ENCODE measurements around the gene TRIM7. TPM values are rescaled to one million over a fixed set of nuclear protein-coding genes. Genes with fewer than 3 reads are reported as not detected.
"Not testable (repeated sequence)": the region's sequence is repeated elsewhere in the genome, so short reads cannot be mapped to it uniquely, and the experiment has no call there.

TRIM7 gene
- polyA plus RNA-seq, 10 donors = 5.8 to 21.7 (median 12.3) TPM

DNA sequence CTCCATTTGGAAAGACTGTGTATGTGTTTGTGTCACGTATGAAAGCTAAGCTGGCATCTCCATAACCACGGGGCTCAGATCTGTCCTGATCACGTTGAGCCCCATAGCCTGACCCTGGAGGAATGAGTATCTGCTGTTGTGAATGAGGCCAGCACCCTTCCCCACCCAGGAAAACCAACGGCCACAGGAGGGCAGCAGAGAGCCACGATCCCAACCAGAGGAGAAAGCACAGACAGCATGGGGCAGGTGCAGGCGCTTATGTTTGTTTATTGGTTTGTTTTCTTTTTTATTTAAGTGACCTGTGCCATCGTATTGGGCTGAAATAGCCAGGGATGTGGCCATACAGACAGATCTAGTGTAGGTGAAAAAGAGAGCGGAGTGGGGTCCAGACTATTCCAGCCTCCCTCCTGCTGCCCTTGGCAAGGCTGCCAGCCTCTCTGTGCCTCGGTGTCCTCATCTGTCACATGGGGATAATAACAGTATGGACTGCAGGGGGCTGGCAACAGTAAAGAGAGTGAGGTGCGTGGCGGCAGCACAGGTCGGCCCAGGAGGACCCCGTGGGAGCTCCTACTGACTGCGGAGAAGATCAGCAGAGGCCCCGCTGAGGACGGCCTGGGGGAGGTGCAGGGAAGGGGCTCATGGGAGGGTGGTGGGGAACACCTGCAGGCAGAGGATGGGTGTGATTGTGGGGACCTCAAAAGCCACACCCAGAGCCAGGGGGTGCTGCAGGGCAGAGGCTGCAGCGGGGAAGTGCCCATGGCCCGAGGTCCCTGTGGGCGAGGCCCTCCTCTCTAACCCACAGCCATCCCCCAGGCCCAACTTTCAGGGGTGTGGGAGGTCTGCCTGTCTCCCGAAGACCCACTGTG is 45.5 kb downstream of the TRIM7 start:
- peak; percentile 72 to 87 (median 85) for DNase-seq

DNA sequence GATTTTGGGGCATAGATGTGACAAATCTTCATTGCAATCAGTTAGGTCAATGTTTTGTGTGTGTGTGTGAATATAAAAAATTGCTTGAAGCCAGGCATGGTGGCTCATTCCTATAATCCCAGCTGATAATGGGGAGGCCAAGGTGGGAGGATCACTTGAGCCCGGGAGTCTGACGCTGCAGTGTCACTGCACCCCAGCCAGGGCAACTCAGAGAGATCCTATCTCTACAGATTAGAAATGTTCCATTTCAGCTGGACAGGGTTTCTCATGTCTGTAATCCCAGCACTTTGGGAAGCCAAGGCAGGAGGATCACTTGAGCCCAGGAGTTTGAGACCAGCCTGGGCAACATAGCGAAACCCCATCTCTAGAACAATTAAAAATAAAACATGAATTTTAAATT is 46.1 kb downstream of the TRIM7 start:
- DNase-seq = no peak

DNA sequence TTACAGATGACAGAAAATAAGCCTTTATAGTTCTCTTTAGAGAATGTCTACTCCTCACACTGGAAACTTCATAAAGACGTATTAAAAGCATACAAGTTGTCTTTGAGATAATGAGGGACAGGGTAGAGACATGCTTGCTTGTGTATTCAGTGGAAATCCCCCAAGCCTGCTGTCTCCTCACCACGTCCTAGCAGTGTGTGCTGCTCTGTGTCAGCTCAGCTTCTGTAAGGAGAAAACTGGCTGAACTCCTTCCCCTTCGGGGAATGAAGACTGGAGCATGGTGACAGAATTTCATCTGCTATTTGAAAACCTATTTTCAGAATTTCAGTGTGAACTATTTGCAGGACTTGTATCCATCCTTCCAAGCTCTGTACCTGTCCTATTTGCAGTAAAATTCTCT is 48.2 kb downstream of the TRIM7 start:
- no peak for DNase-seq

DNA sequence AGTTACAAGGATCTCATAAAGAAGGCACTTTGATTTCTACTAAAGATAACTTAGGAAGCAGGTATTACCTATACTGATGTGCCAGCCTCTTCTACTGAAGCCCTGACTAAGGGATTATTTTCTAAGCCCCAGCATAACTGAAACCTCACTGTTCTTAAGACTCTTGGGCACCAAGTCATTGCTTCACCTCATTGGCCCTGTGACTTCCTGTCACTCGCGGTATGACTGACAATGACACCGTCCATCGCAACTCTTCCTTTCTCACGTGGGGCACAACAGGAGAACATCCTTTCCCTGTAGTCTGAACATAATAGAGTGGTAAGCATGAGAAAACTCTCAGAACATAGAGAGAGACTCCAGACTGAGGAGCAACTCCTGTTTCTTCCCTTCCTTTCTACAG is 51.2 kb downstream of the TRIM7 start:
- DNase-seq = no peak

DNA sequence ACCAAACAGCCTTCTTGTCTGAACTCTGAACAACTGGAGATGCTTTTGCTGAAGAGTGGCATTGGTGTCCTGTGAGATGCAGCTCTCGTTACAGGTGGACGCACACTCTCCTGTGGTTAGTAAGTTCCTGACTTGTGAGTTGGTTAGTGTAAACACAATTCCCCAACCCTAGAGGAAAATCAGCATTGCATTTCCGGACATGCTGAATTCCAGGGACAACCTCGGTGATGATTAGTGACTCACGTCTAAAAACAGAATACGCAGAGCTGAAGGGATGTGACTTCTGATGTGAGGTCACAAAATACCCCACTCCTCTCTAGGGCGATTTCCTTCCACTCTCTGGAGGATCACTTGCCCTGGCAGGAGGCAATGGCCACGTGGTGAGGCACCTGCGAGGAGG is 52.6 kb downstream of the TRIM7 start:
- DNase-seq = no peak

DNA sequence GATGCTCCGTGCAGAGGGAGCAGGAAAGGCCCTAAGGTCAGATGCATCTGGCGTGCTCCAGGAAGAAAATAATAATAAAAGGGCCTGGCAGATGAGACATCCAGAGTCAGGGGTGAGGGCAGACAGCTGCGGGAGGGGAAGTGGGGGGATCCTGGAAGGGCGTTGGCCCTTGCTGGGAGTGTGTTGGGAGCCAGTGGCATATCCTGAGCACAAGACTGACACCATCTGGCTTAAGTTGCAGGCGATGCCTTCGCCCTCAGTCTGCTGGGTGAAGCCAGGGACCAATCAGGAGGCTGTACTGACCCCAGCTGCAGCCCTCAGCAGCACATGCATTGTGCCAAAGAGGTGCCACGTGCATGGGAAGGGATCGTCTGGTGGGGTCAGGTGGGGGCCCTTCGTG is 53.9 kb downstream of the TRIM7 start:
- DNase-seq = no peak

DNA sequence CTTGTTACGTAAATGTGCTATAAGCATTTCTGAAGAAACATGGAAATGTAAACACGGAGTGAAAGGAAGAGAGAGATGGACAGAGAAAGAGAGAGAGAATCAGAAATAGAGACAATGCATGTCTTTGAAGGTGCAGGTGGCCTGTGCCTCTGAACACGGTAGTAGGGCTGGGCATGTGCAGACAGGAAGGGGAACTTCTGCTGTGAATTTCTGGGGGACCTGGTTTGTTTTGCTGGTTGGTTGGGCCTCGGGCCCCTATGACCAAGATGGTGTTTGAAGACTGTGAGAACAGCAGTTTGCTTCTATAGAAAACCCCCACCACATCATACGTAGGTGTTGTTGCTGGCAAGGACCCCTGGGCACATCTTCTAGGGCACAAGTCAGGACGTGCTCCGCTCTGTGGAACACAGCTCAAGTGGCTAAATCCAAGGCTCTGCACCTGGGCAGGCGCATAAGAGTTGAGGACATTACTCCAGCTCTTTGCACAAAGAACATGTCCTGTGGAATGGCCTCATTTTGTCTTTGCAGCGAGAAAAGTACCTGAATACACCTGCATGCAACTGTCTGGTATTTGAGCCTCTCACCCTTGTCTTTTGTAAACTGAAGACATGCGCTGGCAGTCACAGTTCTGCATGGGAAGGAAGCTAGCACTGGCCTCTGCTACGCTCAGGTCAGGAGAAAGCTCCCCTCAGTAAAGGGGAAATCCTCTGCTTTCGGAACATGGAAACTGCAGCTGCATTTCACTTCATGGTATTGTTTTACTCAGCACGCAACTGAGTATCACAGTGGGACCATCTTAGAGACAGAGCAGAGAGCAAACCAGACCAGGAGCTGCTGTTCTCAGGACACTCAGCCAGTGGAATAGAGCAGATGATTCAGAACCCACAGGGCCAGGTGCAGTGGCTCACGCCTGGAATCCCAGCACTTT is 54.9 kb downstream of the TRIM7 start:
- DNase-seq = no peak

DNA sequence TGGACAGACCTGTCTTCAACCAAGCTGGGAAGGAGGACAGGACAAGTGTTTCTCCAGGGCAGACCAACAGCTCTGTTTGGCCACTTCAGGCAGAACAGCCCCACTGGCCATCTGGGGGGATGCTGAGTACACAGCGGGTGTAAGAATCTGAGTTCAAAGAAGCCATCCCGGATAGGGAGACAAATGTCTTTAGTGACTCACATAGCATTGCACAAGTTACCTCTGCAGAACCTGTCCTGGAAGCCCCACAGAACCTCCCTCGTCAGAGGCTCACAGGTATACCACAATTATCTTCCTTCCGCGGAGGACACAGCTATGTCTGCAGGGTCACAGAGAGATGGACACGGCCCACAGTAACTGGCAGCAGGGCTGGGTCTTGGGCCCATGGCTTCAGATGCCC is 55.6 kb downstream of the TRIM7 start:
- no peak for DNase-seq

DNA sequence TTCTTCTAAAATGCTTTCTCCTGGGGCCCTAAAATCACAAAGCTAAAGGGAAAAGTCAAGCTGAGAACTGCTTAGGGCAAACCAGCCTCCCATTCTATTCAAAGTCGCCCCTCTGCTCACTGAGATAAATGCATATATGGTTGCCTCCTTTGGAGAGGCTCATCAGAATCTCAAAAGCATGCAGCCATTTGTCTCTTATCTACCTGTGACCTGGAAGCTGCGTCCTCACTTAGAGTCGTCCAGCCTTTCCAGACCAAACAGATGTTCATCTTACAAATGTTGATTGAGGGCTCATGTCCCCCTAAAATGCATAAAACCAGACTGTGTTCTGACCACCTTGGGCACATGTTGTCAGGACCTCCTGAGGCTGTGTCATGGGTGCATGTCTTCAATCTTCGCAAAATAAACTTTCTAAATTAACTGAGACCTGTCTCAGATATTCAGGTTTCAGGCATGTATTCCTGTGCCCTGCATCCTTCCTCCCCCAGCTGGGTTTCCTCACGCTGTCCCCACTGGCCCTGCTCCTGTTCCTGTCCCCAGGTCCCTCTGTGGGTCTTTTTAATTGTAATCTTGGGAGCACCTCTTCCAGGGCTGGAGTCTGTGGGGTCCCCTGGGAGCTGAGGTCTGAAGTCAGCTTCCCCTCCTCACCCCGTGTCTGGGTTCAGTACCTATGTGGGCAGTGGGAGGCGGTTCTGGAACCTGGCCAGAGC is 57.9 kb downstream of the TRIM7 start, which contains the start of gene OR2V2:
OR2V2 (plus strand) TSS at position 660 of the 710 bp plus-strand sequence. CDS start 7,357 bp downstream, outside the sequence.
- not testable (repeated sequence) for DNase-seq

DNA sequence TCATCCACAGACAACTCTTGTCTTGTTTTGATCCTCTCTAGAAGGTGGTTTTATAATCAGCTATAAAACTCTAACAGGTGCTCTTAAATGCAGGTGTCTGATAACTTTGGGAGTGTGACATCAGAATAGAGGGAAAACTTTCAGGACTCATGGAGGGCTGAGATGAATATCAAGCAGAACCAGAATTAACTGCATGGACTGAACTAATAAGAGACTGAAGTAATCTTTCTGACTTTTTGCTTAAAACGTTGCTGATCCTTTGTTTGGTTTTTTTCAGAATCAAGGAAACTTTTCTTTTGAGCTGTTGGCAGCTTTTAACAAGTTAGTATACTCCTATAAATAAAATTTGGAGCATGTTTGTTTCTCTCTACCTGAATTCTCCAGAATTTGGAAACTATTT is 59.9 kb downstream of the TRIM7 start:
- no peak for DNase-seq

Other genes starting within 250 kb of the TRIM7 start
- gene BTNL3, start 216.3 kb downstream of the TRIM7 start, polyA plus RNA-seq (ENCODE audit: insufficient read length in 10 of 10) = under 1 TPM in 1 of 10 donors, not detected in 9; 0.09 TPM
- 10 to 100 TPM in 6 of 10 donors, 1 to 10 TPM in 4; 6.6 to 34.0 (median 10.9) TPM for gene BTNL9, start 164.9 kb downstream of the TRIM7 start, polyA plus RNA-seq (ENCODE audit: insufficient read length in 10 of 10)
- not detected for gene OR2V1, start 74.0 kb downstream of the TRIM7 start, polyA plus RNA-seq (ENCODE audit: insufficient read length in 10 of 10)
- gene OR2V2, start 57.6 kb downstream of the TRIM7 start, polyA plus RNA-seq (ENCODE audit: insufficient read length in 10 of 10) = under 1 TPM in 1 of 10 donors, not detected in 9; 0.06 TPM
- gene TRIM41, start 18.1 kb upstream of the TRIM7 start, polyA plus RNA-seq (ENCODE audit: insufficient read length in 10 of 10) = 10 to 100 TPM; 14.6 to 20.0 (median 17.3) TPM
- 1,000 to 10,000 TPM; 2,600 to 3,447 (median 3,231) TPM for gene RACK1, start 38.7 kb upstream of the TRIM7 start, polyA plus RNA-seq (ENCODE audit: insufficient read length in 10 of 10)
- 10 to 100 TPM in 7 of 10 donors, 1 to 10 TPM in 3; 7.9 to 28.1 (median 11.3) TPM for gene TRIM52, start 55.9 kb upstream of the TRIM7 start, polyA plus RNA-seq (ENCODE audit: insufficient read length in 10 of 10)
- not detected for gene OR4F3, start 162.1 kb upstream of the TRIM7 start, polyA plus RNA-seq (ENCODE audit: insufficient read length in 10 of 10)

All from muscle of back (tissue), 11 donors.